Upper lobe of right lung (tissue), 1 donor: ENCODE results near the gene MAP3K5. TPM values are rescaled to one million over a fixed set of nuclear protein-coding genes. Genes with fewer than 3 reads are reported as not detected.

ENCODE experiments used
- ATAC-seq: fragments of 200-7000 bp; cut with Tn5 transposase; one replicate; pipeline ENCODE4 v1.9.1; 2020; ENCODE audit warnings: mild to moderate bottlenecking, moderate library complexity
- DNase-seq: peaks from one replicate; pipeline ENCODE4 v3.0.0-alpha.2; 2020
- H3K27ac ChIP-seq: fragments of 200-600 bp; one replicate; pipeline ENCODE4 v1.8.0; 2022
- H3K27me3 ChIP-seq: fragments of 200-600 bp; one replicate; pipeline ENCODE4 v1.8.0; 2022; ENCODE audit warnings: mild to moderate bottlenecking
- H3K36me3 ChIP-seq: fragments of 200-600 bp; one replicate; pipeline ENCODE4 v1.8.0; 2022
- H3K4me1 ChIP-seq: fragments of 200-600 bp; one replicate; pipeline ENCODE4 v1.8.0; 2022
- H3K4me3 ChIP-seq: fragments of 200-600 bp; one replicate; pipeline ENCODE4 v1.8.0; 2022; ENCODE audit warnings: mild to moderate bottlenecking
- H3K9me3 ChIP-seq: fragments of 200-600 bp; one replicate; pipeline ENCODE4 v1.8.0; 2022
- intact Hi-C: fragments of 100-400 bp; cut with DNase I; formaldehyde crosslinking; loops from one replicate; pipeline ENCODE4 v1.11.0; 2022
- total RNA-seq: library from RNA; stranded (reverse); fragmentation: NEBNext Ultra II Directional; extraction: Animal tissue kit (Norgen Biotek cat#: 25700); gene quantifications from one replicate; pipeline ENCODE4 v1.2.1, GENCODE V29; 2021
- TF ChIP-seq, protein P1 (sequence below): fragments of 200-600 bp; IDR thresholded peaks from one replicate; pipeline ENCODE4 v1.8.0; 2022; ENCODE audit warnings: antibody characterized with exemption
- donor health status: DM: no; HTN: yes; CAD: no; lungs with severe emphysema.

Gene MAP3K5
- total RNA-seq, 1 donor from 2014 or later, result 32.5 TPM

DNA sequence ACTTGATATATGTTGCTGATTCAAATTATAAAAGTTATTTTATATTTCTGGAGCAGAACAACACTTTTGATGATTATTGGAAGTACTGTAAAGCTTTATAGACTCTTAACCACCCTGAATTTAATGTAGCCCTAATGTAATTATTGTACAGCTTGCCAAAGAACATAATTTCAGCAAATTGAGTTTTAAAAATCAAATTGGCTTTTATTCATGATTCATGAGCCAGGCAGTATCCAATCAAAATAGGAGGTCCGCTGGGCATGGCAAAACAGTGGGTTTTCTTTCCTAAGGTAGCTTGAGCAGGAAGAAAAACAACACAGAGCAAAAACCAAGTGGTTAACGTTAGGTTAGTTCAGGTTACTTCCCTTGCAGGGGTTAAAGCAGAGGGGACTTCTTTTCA lies 177.3 kb downstream of the MAP3K5 start:
- H3K4me3 ChIP-seq, result no peak overlapping the region
- no peaks in the 10 kb centered on the region for H3K9me3 ChIP-seq
- H3K27ac ChIP-seq, result no peak overlapping the region
- TF ChIP-seq, protein P1, sequence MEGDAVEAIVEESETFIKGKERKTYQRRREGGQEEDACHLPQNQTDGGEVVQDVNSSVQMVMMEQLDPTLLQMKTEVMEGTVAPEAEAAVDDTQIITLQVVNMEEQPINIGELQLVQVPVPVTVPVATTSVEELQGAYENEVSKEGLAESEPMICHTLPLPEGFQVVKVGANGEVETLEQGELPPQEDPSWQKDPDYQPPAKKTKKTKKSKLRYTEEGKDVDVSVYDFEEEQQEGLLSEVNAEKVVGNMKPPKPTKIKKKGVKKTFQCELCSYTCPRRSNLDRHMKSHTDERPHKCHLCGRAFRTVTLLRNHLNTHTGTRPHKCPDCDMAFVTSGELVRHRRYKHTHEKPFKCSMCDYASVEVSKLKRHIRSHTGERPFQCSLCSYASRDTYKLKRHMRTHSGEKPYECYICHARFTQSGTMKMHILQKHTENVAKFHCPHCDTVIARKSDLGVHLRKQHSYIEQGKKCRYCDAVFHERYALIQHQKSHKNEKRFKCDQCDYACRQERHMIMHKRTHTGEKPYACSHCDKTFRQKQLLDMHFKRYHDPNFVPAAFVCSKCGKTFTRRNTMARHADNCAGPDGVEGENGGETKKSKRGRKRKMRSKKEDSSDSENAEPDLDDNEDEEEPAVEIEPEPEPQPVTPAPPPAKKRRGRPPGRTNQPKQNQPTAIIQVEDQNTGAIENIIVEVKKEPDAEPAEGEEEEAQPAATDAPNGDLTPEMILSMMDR, result no peak
- H3K27me3 ChIP-seq, result no peaks in the 10 kb centered on the region
- intact Hi-C loops, result no loop called here
- peaks cover 16% of the 10 kb centered on the region for H3K36me3 ChIP-seq
- peaks cover 11% of the 10 kb centered on the region for H3K4me1 ChIP-seq
- ATAC-seq (no peak), DNase-seq (no peak)

DNA sequence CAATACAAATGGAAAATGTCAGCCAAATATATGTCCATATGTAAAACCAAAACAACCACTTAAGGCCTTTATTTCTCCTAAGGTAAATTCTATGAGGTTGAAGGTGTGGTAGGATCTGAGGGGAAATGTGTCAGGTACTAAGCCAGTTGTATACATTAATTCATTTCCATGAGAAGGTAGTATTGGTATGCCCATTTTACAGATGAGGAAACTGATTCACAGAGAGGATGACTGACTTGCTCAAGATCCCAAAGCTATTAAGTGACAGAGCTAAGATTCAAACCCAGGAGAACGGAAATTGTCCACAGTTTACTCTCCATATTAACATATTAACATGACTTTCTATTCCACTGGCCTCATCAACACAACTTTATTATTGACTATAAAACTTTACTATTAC lies 177.9 kb downstream of the MAP3K5 start:
- peaks cover 17% of the 10 kb centered on the region for H3K4me1 ChIP-seq
- ATAC-seq (no peak), DNase-seq (no peak)
- H3K36me3 ChIP-seq, result peaks cover 10% of the 10 kb centered on the region
- intact Hi-C loops, result no loop called here
- no peak overlapping the region for H3K27ac ChIP-seq
- TF ChIP-seq, protein P1, result no peak
- H3K4me3 ChIP-seq, result no peak overlapping the region
- H3K9me3 ChIP-seq, result no peaks in the 10 kb centered on the region
- no peaks in the 10 kb centered on the region for H3K27me3 ChIP-seq

DNA sequence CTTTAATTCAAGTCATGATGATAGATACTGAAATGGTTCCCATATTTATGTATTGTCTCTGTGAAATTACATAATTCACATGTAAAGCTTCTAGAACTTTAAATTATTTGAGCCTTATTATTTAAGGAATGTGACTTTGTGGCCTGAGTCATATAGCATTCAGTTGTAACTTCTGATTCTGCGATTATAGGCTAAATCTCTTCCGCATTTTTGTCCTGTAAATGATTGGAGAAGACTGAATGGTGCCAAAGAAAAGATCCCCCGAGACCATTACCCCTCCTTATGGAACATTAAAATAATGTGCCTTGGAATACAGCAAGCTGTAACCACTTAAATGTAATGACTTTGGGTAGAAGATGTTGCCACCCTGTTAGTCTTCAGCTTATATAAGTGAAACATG lies 178.8 kb downstream of the MAP3K5 start:
- Histone ChIP-seq H3K4me3 (no peak overlapping the region), H3K4me1 (peaks cover 22% of the 10 kb centered on the region), H3K9me3 (no peaks in the 10 kb centered on the region), H3K27ac (no peak overlapping the region), H3K27me3 (no peaks in the 10 kb centered on the region), H3K36me3 (peaks cover 10% of the 10 kb centered on the region)
- no peak for ATAC-seq
- intact Hi-C loops, result no loop called here
- TF ChIP-seq, protein P1, result no peak
- no peak for DNase-seq

DNA sequence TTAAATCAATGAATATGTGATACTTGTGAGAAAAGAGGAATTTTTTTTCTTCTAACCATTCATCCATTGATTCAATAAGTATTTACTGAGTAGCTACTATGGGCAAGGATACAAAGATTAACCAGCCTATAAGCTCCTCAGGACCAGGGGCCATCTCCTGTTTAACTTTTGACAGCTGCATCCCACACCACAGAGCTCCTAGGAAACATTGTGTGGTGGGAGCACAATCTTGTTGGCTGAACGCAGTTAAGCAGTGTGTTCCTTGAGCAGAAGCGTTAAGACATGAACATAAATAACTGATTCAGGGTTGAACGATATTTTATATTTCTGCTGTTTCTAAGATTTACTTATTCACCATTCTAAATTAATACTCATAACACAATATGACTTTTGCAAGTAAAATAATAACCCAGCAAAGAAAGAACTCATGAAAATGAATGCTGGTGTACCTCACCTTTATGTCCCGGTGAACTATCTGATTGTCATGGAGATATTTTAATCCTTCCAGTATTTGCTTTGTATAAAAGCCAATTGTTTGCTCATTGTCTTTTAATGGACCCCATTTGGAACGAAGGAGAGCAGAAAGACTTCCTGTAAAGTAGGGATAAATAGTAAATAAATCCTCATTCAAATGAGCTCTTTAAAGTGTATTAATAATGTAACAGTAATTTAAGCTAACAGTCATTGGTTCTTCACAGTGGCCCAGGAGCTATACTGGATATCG lies 179.4 kb downstream of the MAP3K5 start:
- TF ChIP-seq, protein P1, result no peak
- no peaks in the 10 kb centered on the region for H3K9me3 ChIP-seq
- intact Hi-C loops, result no loop called here
- H3K4me1 ChIP-seq, result peaks cover 22% of the 10 kb centered on the region
- no peak for DNase-seq
- no peak overlapping the region for H3K27ac ChIP-seq
- H3K4me3 ChIP-seq, result no peak overlapping the region
- no peak for ATAC-seq
- H3K36me3 ChIP-seq, result peaks cover 10% of the 10 kb centered on the region
- H3K27me3 ChIP-seq, result no peaks in the 10 kb centered on the region

DNA sequence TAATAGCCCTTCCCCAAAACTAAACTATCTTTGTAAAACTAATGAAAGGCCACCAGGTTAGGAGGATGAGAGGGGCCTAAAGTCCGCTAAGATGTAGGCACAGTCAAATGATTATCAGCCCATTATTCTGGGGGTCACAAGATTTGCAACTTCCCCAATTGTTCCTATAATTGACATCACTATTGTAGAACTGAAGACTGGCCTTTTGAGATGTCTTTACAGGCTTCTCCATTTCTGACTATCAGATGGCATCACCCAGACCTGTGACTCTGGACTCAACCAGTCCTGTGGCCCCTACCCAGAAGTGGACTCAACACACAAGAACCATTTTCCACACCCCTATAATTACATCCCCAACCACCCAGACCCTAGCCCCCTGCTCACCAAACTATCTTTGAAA lies 180.5 kb downstream of the MAP3K5 start:
- no peak overlapping the region for H3K27ac ChIP-seq
- peaks cover 22% of the 10 kb centered on the region for H3K4me1 ChIP-seq
- H3K36me3 ChIP-seq, result peaks cover 17% of the 10 kb centered on the region
- no peaks in the 10 kb centered on the region for H3K27me3 ChIP-seq
- intact Hi-C loops, result no loop called here
- ATAC-seq (no peak), DNase-seq (no peak)
- H3K4me3 ChIP-seq, result no peak overlapping the region
- TF ChIP-seq, protein P1, result no peak
- H3K9me3 ChIP-seq, result no peaks in the 10 kb centered on the region

DNA sequence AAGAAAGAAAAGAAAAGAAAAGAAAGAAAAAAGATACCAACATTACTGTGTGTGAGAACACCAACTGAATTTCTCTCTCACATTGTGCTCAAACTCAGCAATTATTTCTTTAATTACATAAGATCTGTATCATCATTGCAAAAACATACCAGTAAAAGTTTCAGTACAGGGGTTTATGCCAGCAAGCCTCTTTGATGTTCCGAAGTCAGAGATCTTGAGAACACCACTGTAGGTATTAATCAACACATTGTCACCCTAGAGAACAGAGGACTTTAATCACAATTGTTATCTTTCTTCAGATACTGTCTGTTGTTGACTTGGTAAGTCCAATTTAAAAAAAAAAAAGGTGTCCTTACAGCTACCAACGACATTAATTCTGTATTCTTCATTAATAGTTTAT lies 181.1 kb downstream of the MAP3K5 start:
- Histone ChIP-seq H3K27ac (no peak overlapping the region), H3K9me3 (no peaks in the 10 kb centered on the region), H3K4me1 (peaks cover 22% of the 10 kb centered on the region), H3K4me3 (no peak overlapping the region), H3K36me3 (peaks cover 19% of the 10 kb centered on the region), H3K27me3 (no peaks in the 10 kb centered on the region)
- TF ChIP-seq, protein P1, result no peak
- ATAC-seq (no peak), DNase-seq (no peak)
- intact Hi-C loops, result no loop called here
